Esophagus squamous epithelium (tissue), 4 donors: ENCODE results near the gene PBX4.

ENCODE experiments used
- CTCF ChIP-seq, 6 experiments: fragments of 450-650 bp in 4 of 6; fragments of 200-600 bp in 2 of 6; sonication (generic) in 2 of 6; IDR thresholded peaks; one replicate each; pipeline ENCODE4 v1.5.1; 2016 to 2019; ENCODE audit warnings: antibody characterized with exemption in 6 of 6, mild to moderate bottlenecking in 4 of 6, moderate library complexity in 4 of 6
- POLR2A ChIP-seq, 4 donors: fragments of 450-650 bp; IDR thresholded peaks; one replicate each; pipeline ENCODE4 v1.6.1; 2017; ENCODE audit warnings: antibody characterized with exemption in 4 of 4, mild to moderate bottlenecking in 4 of 4, moderate library complexity in 3 of 4

GRCh38 chr19:19520989-19521388 is 97.5 kb downstream of the PBX4 start:
- TF ChIP-seq CTCF (IDR thresholded peaks at IDR 0.05) (no peak), POLR2A (IDR thresholded peaks at IDR 0.05) (no peak)
